ENCODE data around the gene TSPAN16.

- TF ChIP-seq CTCF (IDR thresholded peaks at IDR 0.05; ENCODE audit: low read length) = no peak
- no peak for TF ChIP-seq EZH2phosphoT487 (IDR thresholded peaks at IDR 0.05; ENCODE audit: low read length)
- no peak for TF ChIP-seq EZH2 (optimal IDR thresholded peaks at IDR 0.05; ENCODE audit: low read depth, low read length)
Observed at GRCh38 chr19:11335449-11336146, 39.6 kb downstream of the TSPAN16 start.

All from MM.1S (cell line).